HL-60 (cell line): ENCODE data around the gene CNN1.

Experiments
- DNase-seq, 2 experiments: peaks; one replicate each; pipeline ENCODE4 v3.0.0-alpha.2; 2010 to 2020; ENCODE audit warnings: low read depth in 1 of 2, low spot score in 1 of 2
- H3K27ac ChIP-seq: fragments of 250-450 bp; sonication (Bioruptor Pico); replicated peaks from 2 replicates; pipeline ENCODE4 v1.5.1; 2020; ENCODE audit warnings: mild to moderate bottlenecking, moderate library complexity
- H3K27me3 ChIP-seq: fragments of 250-450 bp; sonication (Bioruptor Pico); 2 replicates; pipeline ENCODE4 v1.5.1; 2021; ENCODE audit warnings: mild to moderate bottlenecking, moderate library complexity; ENCODE audit not compliant: insufficient read depth, poor library complexity, severe bottlenecking
- H3K4me3 ChIP-seq: replicated peaks from 2 replicates; pipeline ENCODE4 v1.5.1; 2011; ENCODE audit warnings: mild to moderate bottlenecking, control low read depth, low read length; ENCODE audit not compliant: insufficient read depth
- GABPA ChIP-seq: IDR thresholded peaks from 2 replicates; pipeline ENCODE4 v1.6.1; 2012; ENCODE audit warnings: low read depth
- POLR2AphosphoS5 ChIP-seq: IDR thresholded peaks from 2 replicates; pipeline ENCODE4 v1.6.1; 2012; ENCODE audit warnings: low read depth
- REST ChIP-seq: IDR thresholded peaks from 2 replicates; pipeline ENCODE4 v1.6.1; 2012; ENCODE audit warnings: low read depth; ENCODE audit not compliant: insufficient replicate concordance
- SPI1 ChIP-seq: IDR thresholded peaks from 2 replicates; pipeline ENCODE4 v1.6.1; 2012; ENCODE audit warnings: low read depth, mild to moderate bottlenecking, borderline replicate concordance
- TF ChIP-seq, protein P1 (sequence below): IDR thresholded peaks from one replicate; pipeline ENCODE4 v1.5.1; 2011; ENCODE audit warnings: low read length, control low read depth, inconsistent platforms; ENCODE audit not compliant: insufficient read depth

The CNN1 gene

DNA sequence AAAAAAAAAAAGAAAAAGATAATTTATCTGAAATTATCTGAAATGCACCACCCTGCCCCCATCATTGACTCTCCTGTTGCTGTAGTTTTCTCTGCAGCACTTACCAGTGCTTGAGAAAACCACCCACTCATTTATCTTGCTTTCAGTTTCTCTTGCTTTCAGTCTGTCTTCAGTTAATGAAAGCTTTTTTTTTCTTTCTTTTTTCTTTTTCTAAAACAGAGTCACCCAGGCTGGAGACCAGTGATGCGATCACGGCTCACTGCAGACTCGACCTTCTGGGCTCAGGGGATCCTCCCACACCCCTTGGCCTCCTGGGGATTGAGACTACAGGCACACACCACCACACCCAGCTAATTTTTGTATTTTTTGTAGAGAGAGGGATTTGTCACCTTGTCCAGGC lies 43.1 kb downstream of the CNN1 start:
- H3K4me3 ChIP-seq: no peak overlapping the region
- peak in 1 of 2 experiments; percentile 39 for DNase-seq
- no peaks in the 10 kb centered on the region for H3K27me3 ChIP-seq
- TF ChIP-seq, protein P1, sequence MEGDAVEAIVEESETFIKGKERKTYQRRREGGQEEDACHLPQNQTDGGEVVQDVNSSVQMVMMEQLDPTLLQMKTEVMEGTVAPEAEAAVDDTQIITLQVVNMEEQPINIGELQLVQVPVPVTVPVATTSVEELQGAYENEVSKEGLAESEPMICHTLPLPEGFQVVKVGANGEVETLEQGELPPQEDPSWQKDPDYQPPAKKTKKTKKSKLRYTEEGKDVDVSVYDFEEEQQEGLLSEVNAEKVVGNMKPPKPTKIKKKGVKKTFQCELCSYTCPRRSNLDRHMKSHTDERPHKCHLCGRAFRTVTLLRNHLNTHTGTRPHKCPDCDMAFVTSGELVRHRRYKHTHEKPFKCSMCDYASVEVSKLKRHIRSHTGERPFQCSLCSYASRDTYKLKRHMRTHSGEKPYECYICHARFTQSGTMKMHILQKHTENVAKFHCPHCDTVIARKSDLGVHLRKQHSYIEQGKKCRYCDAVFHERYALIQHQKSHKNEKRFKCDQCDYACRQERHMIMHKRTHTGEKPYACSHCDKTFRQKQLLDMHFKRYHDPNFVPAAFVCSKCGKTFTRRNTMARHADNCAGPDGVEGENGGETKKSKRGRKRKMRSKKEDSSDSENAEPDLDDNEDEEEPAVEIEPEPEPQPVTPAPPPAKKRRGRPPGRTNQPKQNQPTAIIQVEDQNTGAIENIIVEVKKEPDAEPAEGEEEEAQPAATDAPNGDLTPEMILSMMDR: no peak
- no peak for TF ChIP-seq POLR2AphosphoS5
- TF ChIP-seq GABPA: no peak
- no peak for TF ChIP-seq SPI1
- TF ChIP-seq REST: no peak
- no peak overlapping the region for H3K27ac ChIP-seq

DNA sequence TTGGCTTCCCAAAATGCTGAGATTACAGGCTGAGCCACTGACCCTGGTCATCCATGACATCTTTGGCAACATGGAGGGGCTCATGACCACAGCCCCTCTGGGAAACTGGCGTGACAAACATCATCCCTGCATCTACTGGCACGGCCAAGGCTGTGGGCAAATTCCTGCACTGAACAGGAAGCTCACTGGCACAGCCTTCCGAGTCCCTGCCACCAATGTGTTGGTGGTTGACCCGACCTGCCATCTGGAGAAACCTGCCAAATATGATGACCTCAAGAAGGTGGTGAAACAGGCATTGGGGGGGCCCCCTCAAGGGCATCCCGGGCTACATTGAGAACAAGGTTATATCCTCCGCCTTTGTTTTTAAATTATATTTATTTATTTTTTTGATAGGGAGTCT lies 47.7 kb downstream of the CNN1 start:
- TF ChIP-seq GABPA: no peak
- TF ChIP-seq, protein P1: no peak
- TF ChIP-seq SPI1: no peak
- no peak for TF ChIP-seq REST
- TF ChIP-seq POLR2AphosphoS5: no peak
- Histone ChIP-seq H3K27me3 (no peaks in the 10 kb centered on the region), H3K27ac (no peak overlapping the region), H3K4me3 (no peak overlapping the region)
- peak in 1 of 2 experiments; percentile 38 for DNase-seq

- peak in 1 of 2 experiments; percentile 78 for DNase-seq
- Histone ChIP-seq H3K27ac (no peak overlapping the region), H3K27me3 (no peaks in the 10 kb centered on the region), H3K4me3 (no peak overlapping the region)
- no peak for TF ChIP-seq POLR2AphosphoS5
- TF ChIP-seq, protein P1: peak; percentile 86
- TF ChIP-seq REST: no peak
These were observed 48.8 kb downstream of the CNN1 start for GRCh38 chr19:11587302-11587974.
